Motor neuron (in vitro differentiated cells): ENCODE data around the gene TRABD2B. TPM values are rescaled to one million over a fixed set of nuclear protein-coding genes. Genes with fewer than 3 reads are reported as not detected.

Experiments used
- ATAC-seq, 8 experiments: fragments of 200-7000 bp; cut with Tn5 transposase; replicated peaks in 6 of 8; 2 replicates each; pipeline ENCODE4 v1.8.0; 2021; ENCODE audit warnings: mild to moderate bottlenecking in 8 of 8, moderate library complexity in 8 of 8
- H3K27ac ChIP-seq, 2 donors: fragments of 250-450 bp; sonication (Bioruptor Pico); 2 replicates each; pipeline ENCODE4 v1.9.0; 2021; ENCODE audit warnings: antibody characterized with exemption in 2 of 2, mild to moderate bottlenecking in 2 of 2, moderate library complexity in 1 of 2
- H3K4me1 ChIP-seq, 2 donors: fragments of 250-450 bp; sonication (Bioruptor Pico); replicated peaks in 1 of 2; 2 replicates each; pipeline ENCODE4 v1.6.1; 2021; ENCODE audit warnings: antibody characterized with exemption in 2 of 2, mild to moderate bottlenecking in 2 of 2, moderate library complexity in 1 of 2
- H3K4me3 ChIP-seq, 5 donors: fragments of 250-450 bp; sonication (Bioruptor Pico); 2 replicates each; pipeline ENCODE4 v1.9.0; 2021; ENCODE audit warnings: antibody characterized with exemption in 5 of 5, mild to moderate bottlenecking in 5 of 5, moderate library complexity in 4 of 5
- WGBS, 10 experiments: fragments of 450-650 bp; shearing (Covaris generic); methylation state at CpG; one replicate each; pipeline ENCODE4 v1.0.0; 2022; 5-methylcytosine and 5-hydroxymethylcytosine counted together
- in situ Hi-C, 9 experiments: fragments of 400-800 bp; cut with MboI; loops; one replicate each; pipeline ENCODE4 v1.15.0; 2021; ENCODE audit warnings: low sequenced_read_pairs in 9 of 9, low pct_unique_long_range_greater_than_20kb in 2 of 9; ENCODE audit not compliant: unreplicated experiment in 9 of 9
- total RNA-seq, 8 experiments: library from RNA; unstranded; fragments of 300-600 nt; gene quantifications; 2 replicates each; pipeline versions ENCODE4 v1.2.3 to v1.2.4, GENCODE V29; 2022

Gene TRABD2B
- total RNA-seq, 8 experiments from 2014 or later = 0.11 to 1.1 (median 0.42) TPM

GRCh38 chr1:47919113-47919833 is 77.9 kb downstream of the TRABD2B start:
- ATAC-seq = no peak
- in situ Hi-C loops = no loop called here
- 57 to 100% (median 94%) methylated on average over 1 to 3 of the region's 3 CpGs for WGBS, 10 experiments
- Histone ChIP-seq H3K4me1 (peaks cover 8 to 20% of the 10 kb centered on the region in 2 donors), H3K4me3 (no peak overlapping the region), H3K27ac (no peak overlapping the region)

- Histone ChIP-seq H3K27ac (no peak overlapping the region), H3K4me1 (peaks cover 8 to 29% of the 10 kb centered on the region in 2 donors), H3K4me3 (no peak overlapping the region)
- 40 to 100% (median 79%) methylated on average over 1 to 7 of the region's 8 CpGs; no CpG with 5 or more reads in 1 of the 10 experiments for WGBS, 10 experiments
- ATAC-seq = no peak
- in situ Hi-C loops = no loop called here
These were observed 78.8 kb downstream of the TRABD2B start for GRCh38 chr1:47918257-47918867.

GRCh38 chr1:47917687-47918086 is 79.5 kb downstream of the TRABD2B start:
- WGBS, 10 experiments = 33 to 100% (median 86%) methylated on average over 1 to 3 of the region's 3 CpGs; no CpG with 5 or more reads in 5 of the 10 experiments
- Histone ChIP-seq H3K27ac (no peak overlapping the region), H3K4me3 (no peak overlapping the region), H3K4me1 (peaks cover 8 to 35% of the 10 kb centered on the region in 2 donors)
- ATAC-seq = no peak
- in situ Hi-C loops = no loop called here

GRCh38 chr1:47915677-47916353 is 81.4 kb downstream of the TRABD2B start:
- peak overlapping the region; percentile 26 to 34 for H3K27ac ChIP-seq
- no peak overlapping the region for H3K4me3 ChIP-seq
- peaks cover 8 to 35% of the 10 kb centered on the region in 2 donors for H3K4me1 ChIP-seq
- 0 to 100% (median 33%) methylated on average over 1 to 5 of the region's 13 CpGs; no CpG with 5 or more reads in 5 of the 10 experiments for WGBS, 10 experiments
- peak in 5 of 8 experiments; percentile 64 to 80 (median 74) for ATAC-seq
- in situ Hi-C loops = no loop called here

- H3K27ac ChIP-seq = no peak overlapping the region
- in situ Hi-C loops = no loop called here
- H3K4me3 ChIP-seq = no peak overlapping the region
- peaks cover 8 to 35% of the 10 kb centered on the region in 2 donors for H3K4me1 ChIP-seq
- ATAC-seq = no peak
- 55 to 100% (median 94%) methylated on average over 1 to 8 of the region's 8 CpGs; no CpG with 5 or more reads in 2 of the 10 experiments for WGBS, 10 experiments
These were observed 82.1 kb downstream of the TRABD2B start for GRCh38 chr1:47914952-47915676.

GRCh38 chr1:47914218-47914938 is 82.8 kb downstream of the TRABD2B start:
- peaks cover 8 to 35% of the 10 kb centered on the region in 2 donors for H3K4me1 ChIP-seq
- H3K4me3 ChIP-seq = no peak overlapping the region
- peak in 7 of 8 experiments; percentile 33 to 76 (median 60) for ATAC-seq
- no peak overlapping the region for H3K27ac ChIP-seq
- in situ Hi-C loops = no loop called here
- 40 to 100% (median 92%) methylated on average over 1 to 12 of the region's 13 CpGs; no CpG with 5 or more reads in 1 of the 10 experiments for WGBS, 10 experiments

GRCh38 chr1:47913225-47913823 is 83.9 kb downstream of the TRABD2B start:
- in situ Hi-C loops = no loop called here
- WGBS, 10 experiments = 41 to 92% (median 84%) methylated on average over 2 to 10 of the region's 10 CpGs; no CpG with 5 or more reads in 2 of the 10 experiments
- Histone ChIP-seq H3K27ac (no peak overlapping the region), H3K4me1 (peaks cover 8 to 35% of the 10 kb centered on the region in 2 donors), H3K4me3 (no peak overlapping the region)
- no peak for ATAC-seq

GRCh38 chr1:47912756-47913155 is 84.4 kb downstream of the TRABD2B start:
- Histone ChIP-seq H3K4me3 (no peak overlapping the region), H3K4me1 (peaks cover 8 to 36% of the 10 kb centered on the region in 2 donors), H3K27ac (no peak overlapping the region)
- no peak for ATAC-seq
- in situ Hi-C loops = no loop called here
- WGBS, 10 experiments = 0 to 100% (median 45%) methylated on average over 1 to 2 of the region's 4 CpGs; no CpG with 5 or more reads in 2 of the 10 experiments

GRCh38 chr1:47911892-47912291 is 85.3 kb downstream of the TRABD2B start:
- Histone ChIP-seq H3K27ac (no peak overlapping the region), H3K4me1 (peaks cover 9 to 42% of the 10 kb centered on the region in 2 donors), H3K4me3 (no peak overlapping the region)
- 0 to 100% (median 55%) methylated on average over 1 to 4 of the region's 4 CpGs; no CpG with 5 or more reads in 2 of the 10 experiments for WGBS, 10 experiments
- in situ Hi-C loops = no loop called here
- ATAC-seq = no peak

GRCh38 chr1:47911424-47911823 is 85.8 kb downstream of the TRABD2B start:
- no peak overlapping the region for H3K4me3 ChIP-seq
- H3K4me1 ChIP-seq = peaks cover 13 to 44% of the 10 kb centered on the region in 2 donors
- ATAC-seq = no peak
- in situ Hi-C loops = no loop called here
- H3K27ac ChIP-seq = no peak overlapping the region
- 78 to 100% (median 91%) methylated on average over 1 to 9 of the region's 9 CpGs; no CpG with 5 or more reads in 2 of the 10 experiments for WGBS, 10 experiments

- whole genome bisulfite sequencing, 10 experiments = 42 to 100% (median 92%) methylated on average over 1 to 2 of the region's 2 CpGs; no CpG with 5 or more reads in 1 of the 10 experiments
- Histone ChIP-seq H3K4me1 (peaks cover 5 to 23% of the 10 kb centered on the region in 2 donors), H3K27ac (no peak overlapping the region), H3K4me3 (no peak overlapping the region)
- in situ Hi-C loops = no loop called here
- no peak for ATAC-seq
These were observed 88.9 kb downstream of the TRABD2B start for GRCh38 chr1:47908258-47908657.

GRCh38 chr1:47907177-47907528 is 90.0 kb downstream of the TRABD2B start:
- ATAC-seq = no peak
- no peak overlapping the region for H3K4me3 ChIP-seq
- in situ Hi-C loops = no loop called here
- WGBS, 10 experiments = 18 to 70% (median 40%) methylated on average over 1 of the region's 1 CpG; no CpG with 5 or more reads in 6 of the 10 experiments
- no peak overlapping the region for H3K27ac ChIP-seq
- H3K4me1 ChIP-seq = peaks cover 5 to 18% of the 10 kb centered on the region in 2 donors
